ACHN (cell line): ENCODE measurements around the gene ARMCX1.
"Not testable (repeated sequence)": the region's sequence is repeated elsewhere in the genome, so short reads cannot be mapped to it uniquely, and the experiment has no call there.

Experiments used
- DNase-seq: peaks from one replicate; pipeline ENCODE4 v3.0.0-alpha.2; 2015
- in situ Hi-C: cut with HindIII; loops from 2 replicates; pipeline ENCODE4 v1.10.0; 2017; ENCODE audit warnings: low sequenced_read_pairs, low pct_ligation_motif_present, low pct_unique_long_range_greater_than_20kb

Gene ARMCX1

DNA sequence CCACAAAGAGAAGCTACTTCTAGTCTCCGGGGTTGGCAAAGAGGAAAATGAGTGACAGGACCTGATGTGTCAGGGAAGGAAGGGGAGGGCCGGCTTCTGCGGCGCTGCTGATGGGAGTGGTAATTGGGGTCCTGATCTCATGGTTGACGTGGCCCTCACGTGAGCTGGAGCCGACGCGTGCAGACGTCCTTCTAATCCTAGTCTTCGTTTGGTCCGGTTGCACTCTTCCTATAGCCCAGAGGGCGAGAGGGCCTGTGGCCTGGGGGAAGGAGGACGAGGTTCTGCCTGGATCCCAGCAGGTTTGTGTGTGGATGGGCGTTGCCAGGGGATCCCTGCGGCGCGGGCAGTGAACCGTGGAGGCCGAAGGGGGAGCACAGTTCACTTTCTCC, at the start of gene ARMCX1:
TSS of gene ARMCX1 (plus strand) at position 186 of the 389 bp plus-strand sequence. CDS start 2,384 bp downstream, outside the sequence.
- in situ Hi-C loops: no loop called here
- peak; percentile 42 for DNase-seq

DNA sequence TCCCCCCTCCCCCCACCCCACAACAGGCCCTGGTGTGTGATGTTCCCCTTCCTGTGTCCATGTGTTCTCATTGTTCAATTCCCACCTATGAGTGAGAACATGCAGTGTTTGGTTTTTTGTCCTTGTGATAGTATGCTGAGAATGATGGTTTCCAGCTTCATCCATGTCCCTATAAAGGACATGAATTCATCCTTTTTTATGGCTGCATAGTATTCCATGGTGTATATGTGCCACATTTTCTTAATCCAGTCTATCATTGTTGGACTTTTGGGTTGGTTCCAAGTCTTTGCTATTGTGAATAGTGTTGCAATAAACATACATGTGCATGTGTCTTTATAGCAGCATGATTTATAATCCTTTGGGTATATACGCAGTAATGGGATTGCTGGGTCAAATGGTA, 47.4 kb upstream of the ARMCX1 start:
- in situ Hi-C loops, DNase-seq: not testable (repeated sequence)

DNA sequence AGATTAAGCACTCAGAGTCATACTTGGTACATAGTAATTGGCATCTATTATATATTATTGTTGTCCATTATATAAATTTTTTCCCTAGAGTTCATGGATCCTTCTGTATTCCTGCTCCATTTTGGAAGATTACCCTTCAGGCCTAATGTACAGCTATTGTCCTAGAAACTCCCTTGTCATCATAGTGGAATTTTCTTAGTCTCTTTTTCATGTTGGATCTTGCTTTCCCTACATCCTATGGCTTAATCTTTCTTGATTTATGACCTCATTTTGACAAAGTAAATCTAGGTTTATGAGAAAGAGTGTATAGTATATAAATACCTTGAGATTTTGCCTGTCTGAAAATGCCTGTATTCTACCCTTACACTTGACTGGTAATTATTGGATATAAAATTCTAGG, 43.0 kb upstream of the ARMCX1 start:
- in situ Hi-C loops: no loop called here
- no peak for DNase-seq

GRCh38 chrX:101507986-101508385, 42.4 kb upstream of the ARMCX1 start:
- in situ Hi-C loops: no loop called here
- DNase-seq: no peak

DNA sequence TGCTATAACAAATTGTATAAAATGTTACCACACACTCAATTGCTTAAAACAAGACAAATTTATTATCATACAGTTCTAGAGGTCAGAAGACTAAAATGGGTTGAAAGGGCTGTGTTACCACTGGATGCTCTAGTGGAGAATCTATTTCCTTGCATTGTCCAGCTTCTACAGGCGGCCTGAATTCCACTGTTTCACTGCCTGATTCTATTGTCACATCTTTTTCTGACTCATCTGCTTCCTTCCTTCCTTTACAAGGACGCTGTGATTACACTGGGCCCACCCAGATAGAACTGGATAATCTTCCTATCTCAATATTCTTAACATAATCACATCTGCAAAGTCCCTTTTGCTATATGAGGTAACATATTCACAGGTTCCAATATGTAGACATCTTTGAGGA, 19.4 kb upstream of the ARMCX1 start:
- DNase-seq: no peak
- in situ Hi-C loops: no loop called here

DNA sequence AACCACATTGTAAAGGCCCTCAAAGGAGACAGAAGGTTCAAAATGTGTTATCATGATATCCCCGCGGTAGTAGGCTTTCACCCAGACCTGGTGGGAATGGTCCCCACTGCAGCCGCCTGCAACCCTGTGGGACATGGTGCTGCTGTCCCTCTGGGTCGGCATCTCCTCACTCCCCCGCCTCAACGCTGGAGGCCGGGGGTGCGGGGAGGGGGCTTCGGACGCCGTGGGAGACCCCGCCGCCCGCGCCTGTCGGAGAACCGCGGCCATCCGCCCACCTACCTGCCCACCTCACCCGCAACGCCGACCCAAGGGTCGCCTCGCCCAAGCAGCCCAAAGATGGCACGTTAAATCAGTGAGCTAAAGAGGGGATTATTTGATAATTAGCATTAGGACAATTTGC, 11.2 kb upstream of the ARMCX1 start:
- in situ Hi-C loops: no loop called here
- DNase-seq: no peak

GRCh38 chrX:101550751-101551379, 518 bp downstream of the ARMCX1 start:
- in situ Hi-C loops: no loop called here
- peak; percentile 19 for DNase-seq

GRCh38 chrX:101551380-101551767, 1.0 kb downstream of the ARMCX1 start:
- in situ Hi-C loops: no loop called here
- DNase-seq: no peak

DNA sequence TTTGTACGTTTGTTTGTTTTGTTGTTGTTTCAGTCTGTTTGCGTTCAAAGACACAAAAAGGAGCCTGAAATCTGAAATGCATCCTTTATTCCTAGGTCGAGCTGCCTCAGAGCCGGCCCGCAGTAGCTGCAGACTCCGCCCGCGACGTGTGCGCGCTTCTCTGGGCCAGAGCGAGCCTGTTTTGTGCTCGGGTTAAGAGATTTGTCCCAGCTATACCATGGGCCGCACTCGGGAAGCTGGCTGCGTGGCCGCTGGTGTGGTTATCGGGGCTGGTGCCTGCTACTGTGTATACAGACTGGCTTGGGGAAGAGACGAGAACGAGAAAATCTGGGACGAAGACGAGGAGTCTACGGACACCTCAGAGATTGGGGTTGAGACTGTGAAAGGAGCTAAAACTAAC, 2.4 kb downstream of the ARMCX1 start:
- in situ Hi-C loops: no loop called here

GRCh38 chrX:101564651-101565050, 14.3 kb downstream of the ARMCX1 start:
- DNase-seq: no peak
- in situ Hi-C loops: no loop called here

More for the DNA sequence above, 2.4 kb downstream of the ARMCX1 start:
- no peak for DNase-seq

DNA sequence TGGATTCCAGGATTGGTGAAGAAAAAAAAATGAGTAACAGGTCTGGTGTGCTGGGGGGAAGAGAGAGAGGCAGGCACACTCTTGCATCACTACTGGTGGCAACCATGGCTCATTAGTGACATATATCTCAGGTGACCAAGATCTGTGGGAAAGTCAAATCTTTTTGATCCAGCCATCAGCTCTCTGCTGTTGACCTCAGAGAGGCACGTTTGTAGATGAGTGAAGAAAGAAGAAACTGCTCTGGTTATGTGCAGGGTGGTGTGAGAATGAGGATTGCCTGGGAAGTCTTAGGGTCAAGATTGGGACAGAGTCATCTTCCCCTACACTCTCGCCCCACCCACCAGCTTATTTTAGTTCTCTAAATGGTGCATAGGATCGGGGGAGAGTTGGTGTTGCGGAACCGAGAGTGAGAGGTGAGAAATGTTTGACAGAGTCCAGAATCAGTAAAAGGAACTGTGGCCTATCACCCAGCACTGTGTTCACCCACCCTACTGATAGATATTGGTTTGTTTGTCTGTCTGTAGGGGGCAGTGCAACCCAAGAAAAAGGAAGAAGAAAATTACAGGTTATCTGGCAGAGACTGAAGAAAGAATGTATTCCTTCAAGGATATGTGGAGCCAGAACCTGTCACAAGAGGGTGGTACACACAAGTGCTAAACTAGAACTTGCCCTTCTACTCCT, 45.5 kb downstream of the ARMCX1 start:
- DNase-seq: peak; percentile 60
- in situ Hi-C loops: no loop called here

DNA sequence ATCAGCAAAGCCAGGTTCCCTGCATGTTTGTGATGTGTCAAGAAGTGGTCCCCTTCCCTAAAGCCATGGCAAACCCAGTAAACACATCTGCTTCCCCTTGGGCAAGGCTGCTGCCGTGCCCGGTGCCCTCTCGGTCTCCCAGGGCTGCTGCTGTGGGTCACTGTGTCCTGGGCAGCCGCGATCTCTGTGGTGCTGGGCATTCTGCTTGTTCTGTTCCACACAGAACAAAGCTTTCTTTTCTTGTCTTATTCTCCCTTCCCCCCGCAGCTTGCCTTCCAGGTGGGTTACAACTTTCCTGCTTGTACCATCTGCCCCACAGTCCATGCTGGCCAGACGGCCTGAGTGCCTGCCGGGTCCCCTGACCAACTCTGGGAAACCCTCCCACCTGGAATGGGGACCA, 49.2 kb downstream of the ARMCX1 start:
- in situ Hi-C loops, DNase-seq: not testable (repeated sequence)

DNA sequence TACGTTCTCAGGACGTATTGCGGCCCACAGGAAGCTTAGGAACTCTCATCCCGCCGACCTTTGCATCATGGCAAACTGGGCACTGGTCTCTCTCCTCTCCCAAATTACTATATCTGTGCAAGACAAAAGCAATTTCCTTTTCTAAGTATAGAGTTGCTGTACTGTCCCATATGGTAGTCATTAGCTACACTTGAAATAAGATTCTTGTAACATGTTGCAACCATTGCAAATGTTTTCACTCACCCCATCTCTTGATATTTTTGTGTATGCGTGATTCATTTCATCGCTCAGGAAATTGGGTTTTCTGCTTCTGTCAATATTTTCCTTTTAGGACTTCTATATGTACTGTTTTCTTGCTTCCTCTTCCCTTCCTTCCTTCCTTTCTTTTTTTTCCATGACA, 51.7 kb downstream of the ARMCX1 start:
- no peak for DNase-seq
- in situ Hi-C loops: no loop called here
